Measurements from ENCODE around the gene CRTC1. TPM values are rescaled to one million over a fixed set of nuclear protein-coding genes. Genes with fewer than 3 reads are reported as not detected.

The CRTC1 gene
- total RNA-seq, 1 donor from 2014 or later, result 39.7 TPM

GRCh38 chr19:18772620-18773587, 89.4 kb downstream of the CRTC1 start:
- Mint-ChIP-seq H3K4me3 (ENCODE audit: low read depth) (no peak overlapping the region), H3K9me3 (ENCODE audit: low read depth) (no peaks in the 10 kb centered on the region), H3K36me3 (ENCODE audit: insufficient read depth) (no peaks in the 10 kb centered on the region), H3K27me3 (no peaks in the 10 kb centered on the region), H3K27ac (no peak overlapping the region), H3K4me1 (ENCODE audit: low read depth) (no peaks in the 10 kb centered on the region)
- TF ChIP-seq CTCF (IDR thresholded peaks at IDR 0.05; ENCODE audit: unreplicated experiment), result no peak
- no peak for DNase-seq (ENCODE audit: low spot score, unreplicated experiment)

DNA sequence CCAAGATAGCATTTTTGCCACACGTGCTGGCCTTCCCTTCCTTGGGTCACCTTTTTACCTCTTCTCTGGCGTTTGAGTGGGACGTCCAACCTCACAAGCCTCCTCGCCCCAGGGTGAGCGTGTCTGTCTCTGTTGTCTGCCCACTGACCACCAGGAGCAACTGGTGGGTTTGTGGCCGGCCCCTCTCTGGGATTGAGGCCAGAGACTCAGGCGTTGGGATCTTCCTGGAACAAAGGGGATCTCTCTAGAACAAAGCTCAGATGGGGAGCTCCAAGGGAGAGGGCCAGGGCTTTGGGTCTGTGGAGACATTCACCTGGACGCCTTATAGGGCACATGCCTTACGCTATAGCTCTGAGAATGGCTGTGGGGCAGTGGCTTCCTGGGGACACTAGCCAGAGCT, 90.2 kb downstream of the CRTC1 start:
- Mint-ChIP-seq H3K4me3 (ENCODE audit: low read depth) (no peak overlapping the region), H3K27me3 (peaks cover 4% of the 10 kb centered on the region), H3K27ac (no peak overlapping the region), H3K4me1 (ENCODE audit: low read depth) (no peaks in the 10 kb centered on the region), H3K9me3 (ENCODE audit: low read depth) (no peaks in the 10 kb centered on the region), H3K36me3 (ENCODE audit: insufficient read depth) (no peaks in the 10 kb centered on the region)
- no peak for TF ChIP-seq CTCF (IDR thresholded peaks at IDR 0.05; ENCODE audit: unreplicated experiment)
- DNase-seq (ENCODE audit: low spot score, unreplicated experiment), result no peak

GRCh38 chr19:18774107-18774506, 90.6 kb downstream of the CRTC1 start:
- Mint-ChIP-seq H3K27ac (no peak overlapping the region), H3K4me1 (ENCODE audit: low read depth) (no peaks in the 10 kb centered on the region), H3K36me3 (ENCODE audit: insufficient read depth) (no peaks in the 10 kb centered on the region), H3K4me3 (ENCODE audit: low read depth) (no peak overlapping the region), H3K9me3 (ENCODE audit: low read depth) (no peaks in the 10 kb centered on the region), H3K27me3 (peaks cover 6% of the 10 kb centered on the region)
- no peak for DNase-seq (ENCODE audit: low spot score, unreplicated experiment)
- no peak for TF ChIP-seq CTCF (IDR thresholded peaks at IDR 0.05; ENCODE audit: unreplicated experiment)

DNA sequence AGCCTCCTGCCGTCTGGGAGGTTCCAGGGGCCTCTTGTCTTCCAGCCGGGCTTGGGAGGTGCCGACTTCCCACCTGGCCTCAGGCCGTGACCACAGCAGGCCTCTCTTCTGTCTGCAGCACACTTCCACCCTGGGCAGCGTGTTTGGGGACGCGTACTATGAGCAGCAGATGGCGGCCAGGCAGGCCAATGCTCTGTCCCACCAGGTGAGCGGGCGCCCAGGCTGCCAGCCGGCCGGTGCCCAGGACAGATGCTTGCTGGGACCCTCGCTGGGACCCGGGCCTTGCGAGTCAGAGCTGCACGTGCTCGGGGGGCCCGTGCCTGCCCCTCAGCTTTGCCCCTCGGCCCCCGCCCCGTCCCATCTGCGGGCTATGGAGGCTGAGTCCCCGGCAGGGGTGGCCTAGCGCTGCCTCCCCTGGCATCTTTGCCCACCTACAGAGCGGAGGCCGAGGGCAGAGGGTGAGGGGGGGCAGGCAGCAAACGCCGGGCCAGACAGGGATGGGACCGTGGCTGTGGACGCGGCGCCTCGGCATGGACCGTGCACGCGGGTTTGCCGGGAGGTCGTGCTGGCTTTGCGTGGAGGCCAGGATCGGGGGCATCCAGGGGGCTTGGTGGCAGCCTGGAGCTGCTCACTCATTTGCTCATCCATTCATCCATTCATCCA, 91.4 kb downstream of the CRTC1 start:
- DNase-seq (ENCODE audit: low spot score, unreplicated experiment), result no peak
- Mint-ChIP-seq H3K4me1 (ENCODE audit: low read depth) (no peaks in the 10 kb centered on the region), H3K27me3 (peaks cover 8% of the 10 kb centered on the region), H3K9me3 (ENCODE audit: low read depth) (no peaks in the 10 kb centered on the region), H3K27ac (no peak overlapping the region), H3K36me3 (ENCODE audit: insufficient read depth) (no peaks in the 10 kb centered on the region), H3K4me3 (ENCODE audit: low read depth) (no peak overlapping the region)
- no peak for TF ChIP-seq CTCF (IDR thresholded peaks at IDR 0.05; ENCODE audit: unreplicated experiment)

DNA sequence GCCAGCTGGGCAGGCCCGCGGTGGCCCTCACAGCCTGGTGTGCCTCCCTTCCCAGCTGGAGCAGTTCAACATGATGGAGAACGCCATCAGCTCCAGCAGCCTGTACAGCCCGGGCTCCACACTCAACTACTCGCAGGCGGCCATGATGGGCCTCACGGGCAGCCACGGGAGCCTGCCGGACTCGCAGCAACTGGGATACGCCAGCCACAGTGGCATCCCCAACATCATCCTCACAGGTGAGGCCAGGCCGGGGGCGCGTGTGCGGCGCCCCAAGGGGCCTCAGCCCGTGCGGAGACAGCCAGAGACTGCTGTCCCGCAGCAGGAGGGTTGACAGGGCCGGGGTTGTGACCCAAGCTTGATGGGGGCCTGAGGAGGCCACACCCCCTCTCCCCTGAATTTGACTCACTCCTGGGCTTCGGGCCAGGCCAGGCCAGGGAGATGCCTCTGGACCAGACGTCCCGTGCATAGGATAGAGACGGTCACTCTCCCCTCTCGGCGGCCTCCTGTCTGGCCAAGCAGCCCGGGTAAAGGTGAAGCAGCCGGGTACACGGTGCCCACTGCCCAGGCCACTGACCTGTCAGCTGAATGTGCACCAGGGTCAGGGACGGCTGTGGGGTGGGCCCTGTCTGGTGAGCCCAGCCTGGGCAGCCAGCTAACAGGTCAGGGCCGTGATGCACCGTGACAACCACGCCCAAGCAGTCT, 92.3 kb downstream of the CRTC1 start:
- H3K4me1 Mint-ChIP-seq (ENCODE audit: low read depth), result no peaks in the 10 kb centered on the region
- H3K27me3 Mint-ChIP-seq, result peaks cover 8% of the 10 kb centered on the region

More for the DNA sequence above, 92.3 kb downstream of the CRTC1 start:
- no peak for DNase-seq (ENCODE audit: low spot score, unreplicated experiment)
- no peak overlapping the region for H3K27ac Mint-ChIP-seq
- H3K36me3 Mint-ChIP-seq (ENCODE audit: insufficient read depth), result no peaks in the 10 kb centered on the region
- no peak overlapping the region for H3K4me3 Mint-ChIP-seq (ENCODE audit: low read depth)
- no peak for TF ChIP-seq CTCF (IDR thresholded peaks at IDR 0.05; ENCODE audit: unreplicated experiment)
- no peaks in the 10 kb centered on the region for H3K9me3 Mint-ChIP-seq (ENCODE audit: low read depth)

All from progenitor cell of endocrine pancreas (in vitro differentiated cells).